Upper lobe of left lung (tissue), 6 donors: Measurements from ENCODE around the gene TMTC1. TPM values are rescaled to one million over a fixed set of nuclear protein-coding genes. Genes with fewer than 3 reads are reported as not detected.

Experiments
- ATAC-seq, 2 donors: fragments of 200-7000 bp; cut with Tn5 transposase; one replicate each; pipeline ENCODE4 v1.9.1; 2022; ENCODE audit warnings: mild to moderate bottlenecking in 2 of 2, moderate library complexity in 2 of 2; ENCODE audit not compliant: low FRiP score in 2 of 2
- DNase-seq, 2 donors: peaks; one replicate each; pipeline ENCODE4 v3.0.0-alpha.2; 2019 to 2020
- H3K27ac ChIP-seq, 4 donors: fragments of 200-600 bp; sonication (generic); one replicate each; pipeline ENCODE4 v1.5.1; 2016 to 2019
- H3K27me3 ChIP-seq, 4 donors: fragments of 200-600 bp; sonication (generic); one replicate each; pipeline ENCODE4 v1.5.1; 2017 to 2019
- H3K36me3 ChIP-seq, 4 donors: fragments of 200-600 bp; sonication (generic); one replicate each; pipeline ENCODE4 v1.5.1; 2016 to 2019
- H3K4me1 ChIP-seq, 4 donors: fragments of 200-600 bp; sonication (generic); one replicate each; pipeline ENCODE4 v1.5.1; 2018 to 2019
- H3K4me3 ChIP-seq, 4 donors: fragments of 200-600 bp; sonication (generic); one replicate each; pipeline ENCODE4 v1.5.1; 2017 to 2019; ENCODE audit warnings: mild to moderate bottlenecking in 2 of 4, moderate library complexity in 1 of 4
- H3K9me3 ChIP-seq, 4 donors: fragments of 200-600 bp; sonication (generic); one replicate each; pipeline ENCODE4 v1.5.1; 2018 to 2019
- CTCF ChIP-seq, 6 experiments: fragments of 450-650 bp in 4 of 6; fragments of 200-600 bp in 2 of 6; sonication (generic) in 2 of 6; IDR thresholded peaks; one replicate each; pipeline ENCODE4 v1.5.1; 2016 to 2019; ENCODE audit warnings: antibody characterized with exemption in 6 of 6
- EP300 ChIP-seq, 4 donors: sonication (generic); formaldehyde crosslinking; IDR thresholded peaks; one replicate each; pipeline ENCODE4 v1.5.1; 2017; ENCODE audit warnings: antibody characterized with exemption in 4 of 4, control low read depth in 2 of 4
- POLR2A ChIP-seq, 4 donors: fragments of 450-650 bp; IDR thresholded peaks; one replicate each; pipeline ENCODE4 v1.5.1; 2016 to 2017; ENCODE audit warnings: antibody characterized with exemption in 4 of 4, mild to moderate bottlenecking in 2 of 4
- POLR2AphosphoS5 ChIP-seq, 2 donors: sonication (generic); formaldehyde crosslinking; IDR thresholded peaks; one replicate each; pipeline ENCODE4 v1.5.1; 2017; ENCODE audit warnings: antibody characterized with exemption in 2 of 2
- WGBS, 2 donors: methylation state at CpG; one replicate each; pipeline ENCODE4 v1.1.5; 2017 to 2018; 5-methylcytosine and 5-hydroxymethylcytosine counted together
- total RNA-seq, 6 donors: library from RNA; depleted of rRNA in 4 of 6; stranded (reverse); fragments of >200 nt in 4 of 6; gene quantifications; one replicate each; pipeline versions ENCODE4 v1.1.0 to v1.2.1, GENCODE V29; 2016 to 2021
- donor health status: DM: no; HTN: no; CAD: no; lungs with moderate emphysema.
- donor health status: DM: no; HTN: yes; CAD: no; lungs with severe emphysema.

TMTC1 gene
- total RNA-seq, 6 donors from 2014 or later, result 25.1 to 39.3 (median 29.7) TPM

- TF ChIP-seq POLR2AphosphoS5 (IDR thresholded peaks at IDR 0.05) (no peak), CTCF (IDR thresholded peaks at IDR 0.05) (no peak), EP300 (IDR thresholded peaks at IDR 0.05) (no peak), POLR2A (IDR thresholded peaks at IDR 0.05) (no peak)
- no peaks in the 10 kb centered on the region for H3K9me3 ChIP-seq
- 28 to 34% methylated on average over 10 of the region's 10 CpGs for WGBS, 2 donors
- peak overlapping the region; percentile 39 to 81 (median 65) for H3K27ac ChIP-seq
- H3K4me1 ChIP-seq, result peaks cover 24 to 33% (median 25%) of the 10 kb centered on the region in 4 donors
- DNase-seq, result no peak
- no peaks in the 10 kb centered on the region for H3K27me3 ChIP-seq
- ATAC-seq, result no peak
- peak overlapping the region in 1 of 4 donors; percentile 8 for H3K4me3 ChIP-seq
- no peaks in the 10 kb centered on the region for H3K36me3 ChIP-seq
These were observed 220.1 kb downstream of the TMTC1 start for GRCh38 chr12:29563636-29564035.

- H3K36me3 ChIP-seq, result no peaks in the 10 kb centered on the region
- H3K9me3 ChIP-seq, result no peaks in the 10 kb centered on the region
- ATAC-seq (no peak), DNase-seq (no peak)
- H3K27me3 ChIP-seq, result no peaks in the 10 kb centered on the region
- H3K4me1 ChIP-seq, result peaks cover 24 to 34% (median 26%) of the 10 kb centered on the region in 4 donors
- 44 to 53% methylated on average over 1 of the region's 1 CpG for WGBS, 2 donors
- H3K4me3 ChIP-seq, result no peak overlapping the region
- peak overlapping the region; percentile 40 to 81 (median 65) for H3K27ac ChIP-seq
- no peak for TF ChIP-seq POLR2A (IDR thresholded peaks at IDR 0.05)
- no peak for TF ChIP-seq EP300 (IDR thresholded peaks at IDR 0.05)
- no peak for TF ChIP-seq CTCF (IDR thresholded peaks at IDR 0.05)
- no peak for TF ChIP-seq POLR2AphosphoS5 (IDR thresholded peaks at IDR 0.05)
These were observed 220.7 kb downstream of the TMTC1 start for GRCh38 chr12:29563071-29563470.

GRCh38 chr12:29562110-29562804 is 221.5 kb downstream of the TMTC1 start:
- Histone ChIP-seq H3K4me1 (peaks cover 24 to 34% (median 26%) of the 10 kb centered on the region in 4 donors), H3K4me3 (no peak overlapping the region), H3K36me3 (no peaks in the 10 kb centered on the region), H3K27me3 (no peaks in the 10 kb centered on the region), H3K27ac (peak overlapping the region; percentile 57 to 81 (median 67)), H3K9me3 (no peaks in the 10 kb centered on the region)
- DNase-seq (no peak), ATAC-seq (peak; percentile 71 to 94)
- WGBS, 2 donors, result 60 to 62% methylated on average over 4 of the region's 4 CpGs
- peak in 2 of 4 donors; percentile 22 to 56 for TF ChIP-seq EP300 (IDR thresholded peaks at IDR 0.05)
- TF ChIP-seq POLR2AphosphoS5 (IDR thresholded peaks at IDR 0.05), result peak; percentile 12 to 65
- TF ChIP-seq POLR2A (IDR thresholded peaks at IDR 0.05), result no peak

- peak overlapping the region; percentile 27 to 81 (median 64) for H3K27ac ChIP-seq
These were observed 222.1 kb downstream of the TMTC1 start for GRCh38 chr12:29561664-29562071.

GRCh38 chr12:29559198-29559597 is 224.5 kb downstream of the TMTC1 start:
- Histone ChIP-seq H3K27me3 (no peaks in the 10 kb centered on the region), H3K4me3 (no peak overlapping the region), H3K36me3 (no peaks in the 10 kb centered on the region), H3K4me1 (peaks cover 19 to 34% (median 21%) of the 10 kb centered on the region in 4 donors), H3K27ac (peak overlapping the region; percentile 17 to 81 (median 50)), H3K9me3 (no peaks in the 10 kb centered on the region)
- 54 to 62% methylated on average over 4 of the region's 4 CpGs for WGBS, 2 donors
- DNase-seq, result no peak
- TF ChIP-seq CTCF (IDR thresholded peaks at IDR 0.05) (no peak), EP300 (IDR thresholded peaks at IDR 0.05) (no peak), POLR2AphosphoS5 (IDR thresholded peaks at IDR 0.05) (no peak), POLR2A (IDR thresholded peaks at IDR 0.05) (no peak)
- no peak for ATAC-seq

More at GRCh38 chr12:29561664-29562071, 222.1 kb downstream of the TMTC1 start:
- Histone ChIP-seq H3K4me1 (peaks cover 24 to 34% (median 26%) of the 10 kb centered on the region in 4 donors), H3K27me3 (no peaks in the 10 kb centered on the region), H3K36me3 (no peaks in the 10 kb centered on the region), H3K9me3 (no peaks in the 10 kb centered on the region), H3K4me3 (no peak overlapping the region)
- 24 to 29% methylated on average over 3 of the region's 3 CpGs for WGBS, 2 donors
- ATAC-seq (no peak), DNase-seq (no peak)
- TF ChIP-seq EP300 (IDR thresholded peaks at IDR 0.05) (peak in 2 of 4 donors; percentile 16 to 80), CTCF (IDR thresholded peaks at IDR 0.05) (no peak)
